Body of pancreas (tissue), 4 donors: ENCODE measurements around the gene CASP6. TPM values are rescaled to one million over a fixed set of nuclear protein-coding genes. Genes with fewer than 3 reads are reported as not detected.

Experiments used
- ATAC-seq: fragments of 150-250 bp; one replicate; pipeline ENCODE4 v1.9.1; 2016
- DNase-seq, 4 donors: peaks; one replicate each; pipeline ENCODE4 v3.0.0-alpha.2; 2019
- H3K27ac ChIP-seq, 4 donors: fragments of 200-600 bp; sonication (generic); 1 replicate in 3 of 4; 2 replicates in 1 of 4; pipeline versions ENCODE4 v1.5.1 to v1.6.1; 2016 to 2019; ENCODE audit warnings: mild to moderate bottlenecking in 1 of 4, mixed read lengths in 1 of 4, moderate library complexity in 1 of 4
- H3K27me3 ChIP-seq, 2 donors: fragments of 200-600 bp; sonication (generic); one replicate each; pipeline ENCODE4 v1.6.0; 2016; ENCODE audit warnings: mild to moderate bottlenecking in 1 of 2
- H3K36me3 ChIP-seq, 2 donors: fragments of 200-600 bp; sonication (generic); replicated peaks in 1 of 2; 2 replicates each; pipeline ENCODE4 v1.5.1; 2016; ENCODE audit warnings: low read depth in 2 of 2; ENCODE audit not compliant: insufficient read depth in 1 of 2
- H3K4me1 ChIP-seq: fragments of 200-600 bp; sonication (generic); one replicate; pipeline ENCODE4 v1.6.0; 2016
- H3K4me3 ChIP-seq, 2 donors: fragments of 200-600 bp; sonication (generic); 1 replicate in 1 of 2; 2 replicates in 1 of 2; pipeline ENCODE4 v1.5.1; 2016 to 2019
- H3K9me3 ChIP-seq, 3 donors: fragments of 200-600 bp; sonication (generic); 1 replicate in 2 of 3; 2 replicates in 1 of 3; pipeline ENCODE4 v1.5.1; 2016
- CTCF ChIP-seq, 7 experiments: fragments of 450-650 bp in 4 of 7; fragments of 200-600 bp in 3 of 7; sonication (generic) in 3 of 7; IDR thresholded peaks; one replicate each; pipeline ENCODE4 v1.5.1; 2016 to 2019; ENCODE audit warnings: antibody characterized with exemption in 7 of 7
- POLR2A ChIP-seq, 3 donors: fragments of 450-650 bp; IDR thresholded peaks; one replicate each; pipeline ENCODE4 v1.6.1; 2016; ENCODE audit warnings: antibody characterized with exemption in 3 of 3, mild to moderate bottlenecking in 2 of 3
- WGBS, 2 donors: methylation state at CpG; one replicate each; pipeline ENCODE4 v1.1.5; 2017; 5-methylcytosine and 5-hydroxymethylcytosine counted together
- intact Hi-C: fragments of 100-400 bp; cut with DNase I; formaldehyde crosslinking; loops from one replicate; pipeline ENCODE4 v1.15.1; 2023
- total RNA-seq, 2 donors: library from RNA; depleted of rRNA; stranded (reverse); fragments of >200 nt; gene quantifications; one replicate each; pipeline ENCODE4 v1.1.0, GENCODE V29; 2016

The CASP6 gene
- total RNA-seq, 2 donors from 2014 or later = 8.6 to 9.6 TPM

GRCh38 chr4:109665783-109666485 is 37.3 kb downstream of the CASP6 start:
- intact Hi-C loops = no loop called here
- ATAC-seq (peak; percentile 33), DNase-seq (peak in 1 of 4 donors; percentile 5)
- no peak overlapping the region for H3K27ac ChIP-seq
- no peaks in the 10 kb centered on the region for H3K27me3 ChIP-seq
- H3K4me3 ChIP-seq = no peak overlapping the region
- 58 to 63% methylated on average over 5 of the region's 5 CpGs for WGBS, 2 donors
- no peaks in the 10 kb centered on the region for H3K4me1 ChIP-seq
- no peaks in the 10 kb centered on the region for H3K36me3 ChIP-seq
- TF ChIP-seq CTCF (IDR thresholded peaks at IDR 0.05) = no peak
- TF ChIP-seq POLR2A (IDR thresholded peaks at IDR 0.05) = no peak
- no peaks in the 10 kb centered on the region for H3K9me3 ChIP-seq

GRCh38 chr4:109662771-109663170 is 40.5 kb downstream of the CASP6 start:
- ATAC-seq (no peak), DNase-seq (no peak)
- Histone ChIP-seq H3K4me1 (no peaks in the 10 kb centered on the region), H3K36me3 (no peaks in the 10 kb centered on the region), H3K27ac (no peak overlapping the region), H3K4me3 (no peak overlapping the region), H3K9me3 (no peaks in the 10 kb centered on the region), H3K27me3 (no peaks in the 10 kb centered on the region)
- WGBS, 2 donors = 71 to 77% methylated on average over 3 of the region's 3 CpGs
- intact Hi-C loops = no loop called here
- TF ChIP-seq POLR2A (IDR thresholded peaks at IDR 0.05) = no peak
- no peak for TF ChIP-seq CTCF (IDR thresholded peaks at IDR 0.05)

- no peak for TF ChIP-seq CTCF (IDR thresholded peaks at IDR 0.05)
- no peak for TF ChIP-seq POLR2A (IDR thresholded peaks at IDR 0.05)
- Histone ChIP-seq H3K36me3 (no peaks in the 10 kb centered on the region), H3K4me1 (no peaks in the 10 kb centered on the region), H3K27ac (no peak overlapping the region), H3K4me3 (no peak overlapping the region), H3K9me3 (no peaks in the 10 kb centered on the region), H3K27me3 (no peaks in the 10 kb centered on the region)
- DNase-seq (no peak), ATAC-seq (no peak)
- intact Hi-C loops = no loop called here
- WGBS, 2 donors = 26 to 64% methylated on average over 2 of the region's 2 CpGs
These were observed 41.1 kb downstream of the CASP6 start for GRCh38 chr4:109662116-109662515.

GRCh38 chr4:109658871-109659410 is 44.3 kb downstream of the CASP6 start:
- TF ChIP-seq POLR2A (IDR thresholded peaks at IDR 0.05) (no peak), CTCF (IDR thresholded peaks at IDR 0.05) (peak in 1 of 7 experiments; percentile 4)
- H3K4me3 ChIP-seq = no peak overlapping the region
- intact Hi-C loops = no loop called here
- 83 to 86% methylated on average over 6 of the region's 6 CpGs for WGBS, 2 donors
- no peaks in the 10 kb centered on the region for H3K4me1 ChIP-seq
- no peaks in the 10 kb centered on the region for H3K27me3 ChIP-seq
- DNase-seq (no peak), ATAC-seq (no peak)
- no peaks in the 10 kb centered on the region for H3K36me3 ChIP-seq
- H3K27ac ChIP-seq = no peak overlapping the region
- no peaks in the 10 kb centered on the region for H3K9me3 ChIP-seq
